K562 (cell line): ENCODE measurements around the gene TMEM131L. TPM values are rescaled to one million over a fixed set of nuclear protein-coding genes. Genes with fewer than 3 reads are reported as not detected.

Experiments
- ARID2 ChIP-seq: fragments of 450-650 bp; IDR thresholded peaks from 2 replicates; pipeline ENCODE4 v1.6.1; 2017; ENCODE audit warnings: antibody characterized with exemption, mild to moderate bottlenecking
- BRD4 ChIP-seq: fragments of 200-600 bp; sonication (generic); IDR thresholded peaks from 2 replicates; pipeline ENCODE4 v1.6.1; 2017; ENCODE audit warnings: inconsistent platforms
- CHD1 ChIP-seq: fragments of 200-600 bp; sonication (generic); IDR thresholded peaks from one replicate; pipeline ENCODE4 v1.6.1; 2012; ENCODE audit warnings: mild to moderate bottlenecking, moderate library complexity, low read length, inconsistent platforms
- FOS ChIP-seq: IDR thresholded peaks from 3 replicates; pipeline ENCODE4 v1.6.1; 2011; ENCODE audit not compliant: insufficient read length; ENCODE audit errors: extremely low read depth
- FOXK2 ChIP-seq, 2 experiments: fragments of 450-650 bp; IDR thresholded peaks in 1 of 2; conservative IDR thresholded peaks in 1 of 2; 2 replicates each; pipeline ENCODE4 v1.6.1; 2016; ENCODE audit warnings: low read depth in 2 of 2, mild to moderate bottlenecking in 1 of 2
- L3MBTL2 ChIP-seq: fragments of 450-650 bp; IDR thresholded peaks from 2 replicates; pipeline ENCODE4 v1.6.1; 2016; ENCODE audit warnings: mild to moderate bottlenecking, moderate library complexity
- MAFG ChIP-seq: fragments of 450-650 bp; conservative IDR thresholded peaks from 2 replicates; pipeline ENCODE4 v1.6.1; 2016; ENCODE audit warnings: missing genetic modification characterization, missing compliant biosample characterization
- NFE2 ChIP-seq: IDR thresholded peaks from 2 replicates; pipeline ENCODE4 v1.6.1; 2014; ENCODE audit warnings: antibody characterized with exemption, low read depth
- NFRKB ChIP-seq: fragments of 450-650 bp; IDR thresholded peaks from 2 replicates; pipeline ENCODE4 v1.6.1; 2016; ENCODE audit warnings: low read depth
- PCBP2 ChIP-seq: fragments of 200-400 bp; formaldehyde crosslinking; IDR thresholded peaks from 2 replicates; pipeline ENCODE4 v1.6.1; 2018; ENCODE audit warnings: low read length, low read depth, mild to moderate bottlenecking, moderate library complexity; ENCODE audit not compliant: poor library complexity, severe bottlenecking
- RB1 ChIP-seq: fragments of 450-650 bp; IDR thresholded peaks from 2 replicates; pipeline ENCODE4 v1.6.1; 2017; ENCODE audit warnings: low read depth, mild to moderate bottlenecking
- SREBF1 ChIP-seq: fragments of 150-350 bp; IDR thresholded peaks from 2 replicates; pipeline ENCODE4 v1.6.1; 2014; ENCODE audit warnings: antibody characterized with exemption, low read depth, low read length, borderline replicate concordance
- WHSC1 ChIP-seq: IDR thresholded peaks from one replicate; pipeline ENCODE4 v1.6.1; 2012; ENCODE audit warnings: low read length, control low read depth, inconsistent platforms
- ZNF140 ChIP-seq: fragments of 250-450 bp; sonication (Bioruptor Pico); IDR thresholded peaks from 2 replicates; pipeline ENCODE4 v1.8.0; 2021; ENCODE audit warnings: moderate library complexity, mild to moderate bottlenecking, inconsistent platforms
- ZNF41 ChIP-seq: fragments of 250-450 bp; sonication (Bioruptor Pico); conservative IDR thresholded peaks from 2 replicates; pipeline ENCODE4 v1.4.0; 2020; ENCODE audit warnings: mild to moderate bottlenecking
- polyA plus RNA-seq, 8 experiments: library from polyadenylated mRNA; depleted of rRNA in 4 of 8; stranded (reverse) in 5 of 8; unstranded in 3 of 8; fragments of >200 nt; fragmentation: Nextera tagmentation in 2 of 8; fragmentation: Illumina TruSeq in 1 of 8; extraction: Ambion mirVana in 2 of 8; extraction: Trizol in 1 of 8; gene quantifications; 2 replicates each; pipeline versions ENCODE4 v1.2.1 to v1.2.3, GENCODE V29; 2011 to 2014; ENCODE audit warnings: inconsistent platforms in 1 of 8, missing spikeins in 1 of 8
- total RNA-seq, 7 experiments: library from RNA; depleted of rRNA in 6 of 7; stranded (reverse); fragments of >200 nt in 6 of 7; fragmentation: Illumina TruSeq in 2 of 7; extraction: Trizol in 2 of 7; gene quantifications; 2 replicates each; pipeline versions ENCODE4 v1.2.1 to v1.2.3, GENCODE V29; 2011 to 2021; ENCODE audit warnings: low replicate concordance in 1 of 7
- TF ChIP-seq, protein P1 (sequence below): fragments of 250-450 bp; sonication (Bioruptor Pico); IDR thresholded peaks from 2 replicates; pipeline ENCODE4 v1.6.1; 2021; ENCODE audit warnings: mild to moderate bottlenecking
- TF ChIP-seq, protein P2 (sequence below): fragments of 450-650 bp; IDR thresholded peaks from one replicate; pipeline ENCODE4 v1.6.1; 2018; ENCODE audit warnings: mild to moderate bottlenecking, moderate library complexity; ENCODE audit not compliant: partially characterized antibody
- TF ChIP-seq, protein P3 (sequence below): fragments of 450-650 bp; formaldehyde crosslinking; IDR thresholded peaks from 2 replicates; pipeline ENCODE4 v1.4.0; 2020; ENCODE audit warnings: mild to moderate bottlenecking, moderate library complexity
- TF ChIP-seq, protein P4 (sequence below): fragments of 250-450 bp; sonication (Bioruptor Pico); IDR thresholded peaks from 2 replicates; pipeline ENCODE4 v1.4.0; 2020
- TF ChIP-seq, protein P5 (sequence below): fragments of 450-650 bp; IDR thresholded peaks from 2 replicates; pipeline ENCODE4 v1.6.1; 2014; ENCODE audit warnings: low read depth, mild to moderate bottlenecking, moderate library complexity, borderline replicate concordance

The TMEM131L gene
- total and polyA plus RNA-seq, 9 of the 15 experiments (the other 6 are each of a cell fraction or from before 2014, with no cell fraction given) = 1.2 to 20.8 (median 12.9) TPM

DNA sequence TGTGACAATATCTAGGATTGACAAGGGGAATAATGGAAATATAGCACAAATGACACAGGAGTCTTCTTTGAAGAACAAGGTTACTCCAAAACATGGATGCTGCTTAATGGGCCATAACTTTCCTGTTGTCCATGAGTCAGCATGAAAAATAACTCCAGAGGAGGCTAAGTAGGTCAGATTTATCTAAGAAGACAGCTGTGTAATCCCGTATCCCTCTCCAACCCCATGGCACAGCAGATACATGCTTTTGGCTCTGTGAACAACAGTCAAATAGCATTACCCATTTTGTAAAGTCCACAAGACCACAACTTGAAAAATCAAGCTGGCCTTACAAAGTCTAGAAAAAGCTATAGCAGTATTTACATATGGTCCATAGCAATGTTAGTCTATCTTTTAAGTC, 2.1 kb upstream of the TMEM131L start (continued):
- TF ChIP-seq, protein P1, sequence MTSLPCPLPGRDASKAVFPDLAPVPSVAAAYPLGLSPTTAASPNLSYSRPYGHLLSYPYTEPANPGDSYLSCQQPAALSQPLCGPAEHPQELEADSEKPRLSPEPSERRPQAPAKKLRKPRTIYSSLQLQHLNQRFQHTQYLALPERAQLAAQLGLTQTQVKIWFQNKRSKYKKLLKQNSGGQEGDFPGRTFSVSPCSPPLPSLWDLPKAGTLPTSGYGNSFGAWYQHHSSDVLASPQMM (CRISPR knock-in tag) = no peak
- TF ChIP-seq PCBP2 = no peak
- TF ChIP-seq L3MBTL2 = peak; percentile 41; the same call in 1 of the 2 replicates
- TF ChIP-seq, protein P2, sequence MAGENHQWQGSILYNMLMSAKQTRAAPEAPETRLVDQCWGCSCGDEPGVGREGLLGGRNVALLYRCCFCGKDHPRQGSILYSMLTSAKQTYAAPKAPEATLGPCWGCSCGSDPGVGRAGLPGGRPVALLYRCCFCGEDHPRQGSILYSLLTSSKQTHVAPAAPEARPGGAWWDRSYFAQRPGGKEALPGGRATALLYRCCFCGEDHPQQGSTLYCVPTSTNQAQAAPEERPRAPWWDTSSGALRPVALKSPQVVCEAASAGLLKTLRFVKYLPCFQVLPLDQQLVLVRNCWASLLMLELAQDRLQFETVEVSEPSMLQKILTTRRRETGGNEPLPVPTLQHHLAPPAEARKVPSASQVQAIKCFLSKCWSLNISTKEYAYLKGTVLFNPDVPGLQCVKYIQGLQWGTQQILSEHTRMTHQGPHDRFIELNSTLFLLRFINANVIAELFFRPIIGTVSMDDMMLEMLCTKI = no peak
- no peak for TF ChIP-seq BRD4
- TF ChIP-seq FOXK2 (conservative IDR thresholded peaks at IDR 0.05 in 1 of 2, IDR thresholded peaks at IDR 0.05 in 1 of 2; ENCODE audit: low read depth in 2 of 2) = peak; percentile 86 to 88
- no peak for TF ChIP-seq SREBF1
- TF ChIP-seq NFE2 = peak; percentile 98
- no peak for TF ChIP-seq WHSC1
- 0 out of 2 replicates have a peak, but pooled peaks have one; percentile 29 for TF ChIP-seq NFRKB
- no peak for TF ChIP-seq ZNF41 (CRISPR knock-in tag)
- TF ChIP-seq ZNF140 (CRISPR knock-in tag) = no peak
- no peak for TF ChIP-seq FOS
- TF ChIP-seq, protein P3, sequence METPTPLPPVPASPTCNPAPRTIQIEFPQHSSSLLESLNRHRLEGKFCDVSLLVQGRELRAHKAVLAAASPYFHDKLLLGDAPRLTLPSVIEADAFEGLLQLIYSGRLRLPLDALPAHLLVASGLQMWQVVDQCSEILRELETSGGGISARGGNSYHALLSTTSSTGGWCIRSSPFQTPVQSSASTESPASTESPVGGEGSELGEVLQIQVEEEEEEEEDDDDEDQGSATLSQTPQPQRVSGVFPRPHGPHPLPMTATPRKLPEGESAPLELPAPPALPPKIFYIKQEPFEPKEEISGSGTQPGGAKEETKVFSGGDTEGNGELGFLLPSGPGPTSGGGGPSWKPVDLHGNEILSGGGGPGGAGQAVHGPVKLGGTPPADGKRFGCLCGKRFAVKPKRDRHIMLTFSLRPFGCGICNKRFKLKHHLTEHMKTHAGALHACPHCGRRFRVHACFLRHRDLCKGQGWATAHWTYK (CRISPR knock-in tag) = no peak
- TF ChIP-seq, protein P4, sequence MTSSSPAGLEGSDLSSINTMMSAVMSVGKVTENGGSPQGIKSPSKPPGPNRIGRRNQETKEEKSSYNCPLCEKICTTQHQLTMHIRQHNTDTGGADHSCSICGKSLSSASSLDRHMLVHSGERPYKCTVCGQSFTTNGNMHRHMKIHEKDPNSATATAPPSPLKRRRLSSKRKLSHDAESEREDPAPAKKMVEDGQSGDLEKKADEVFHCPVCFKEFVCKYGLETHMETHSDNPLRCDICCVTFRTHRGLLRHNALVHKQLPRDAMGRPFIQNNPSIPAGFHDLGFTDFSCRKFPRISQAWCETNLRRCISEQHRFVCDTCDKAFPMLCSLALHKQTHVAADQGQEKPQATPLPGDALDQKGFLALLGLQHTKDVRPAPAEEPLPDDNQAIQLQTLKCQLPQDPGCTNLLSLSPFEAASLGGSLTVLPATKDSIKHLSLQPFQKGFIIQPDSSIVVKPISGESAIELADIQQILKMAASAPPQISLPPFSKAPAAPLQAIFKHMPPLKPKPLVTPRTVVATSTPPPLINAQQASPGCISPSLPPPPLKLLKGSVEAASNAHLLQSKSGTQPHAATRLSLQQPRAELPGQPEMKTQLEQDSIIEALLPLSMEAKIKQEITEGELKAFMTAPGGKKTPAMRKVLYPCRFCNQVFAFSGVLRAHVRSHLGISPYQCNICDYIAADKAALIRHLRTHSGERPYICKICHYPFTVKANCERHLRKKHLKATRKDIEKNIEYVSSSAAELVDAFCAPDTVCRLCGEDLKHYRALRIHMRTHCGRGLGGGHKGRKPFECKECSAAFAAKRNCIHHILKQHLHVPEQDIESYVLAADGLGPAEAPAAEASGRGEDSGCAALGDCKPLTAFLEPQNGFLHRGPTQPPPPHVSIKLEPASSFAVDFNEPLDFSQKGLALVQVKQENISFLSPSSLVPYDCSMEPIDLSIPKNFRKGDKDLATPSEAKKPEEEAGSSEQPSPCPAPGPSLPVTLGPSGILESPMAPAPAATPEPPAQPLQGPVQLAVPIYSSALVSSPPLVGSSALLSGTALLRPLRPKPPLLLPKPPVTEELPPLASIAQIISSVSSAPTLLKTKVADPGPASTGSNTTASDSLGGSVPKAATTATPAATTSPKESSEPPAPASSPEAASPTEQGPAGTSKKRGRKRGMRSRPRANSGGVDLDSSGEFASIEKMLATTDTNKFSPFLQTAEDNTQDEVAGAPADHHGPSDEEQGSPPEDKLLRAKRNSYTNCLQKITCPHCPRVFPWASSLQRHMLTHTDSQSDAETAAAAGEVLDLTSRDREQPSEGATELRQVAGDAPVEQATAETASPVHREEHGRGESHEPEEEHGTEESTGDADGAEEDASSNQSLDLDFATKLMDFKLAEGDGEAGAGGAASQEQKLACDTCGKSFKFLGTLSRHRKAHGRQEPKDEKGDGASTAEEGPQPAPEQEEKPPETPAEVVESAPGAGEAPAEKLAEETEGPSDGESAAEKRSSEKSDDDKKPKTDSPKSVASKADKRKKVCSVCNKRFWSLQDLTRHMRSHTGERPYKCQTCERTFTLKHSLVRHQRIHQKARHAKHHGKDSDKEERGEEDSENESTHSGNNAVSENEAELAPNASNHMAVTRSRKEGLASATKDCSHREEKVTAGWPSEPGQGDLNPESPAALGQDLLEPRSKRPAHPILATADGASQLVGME (CRISPR knock-in tag) = no peak
- TF ChIP-seq, protein P5, sequence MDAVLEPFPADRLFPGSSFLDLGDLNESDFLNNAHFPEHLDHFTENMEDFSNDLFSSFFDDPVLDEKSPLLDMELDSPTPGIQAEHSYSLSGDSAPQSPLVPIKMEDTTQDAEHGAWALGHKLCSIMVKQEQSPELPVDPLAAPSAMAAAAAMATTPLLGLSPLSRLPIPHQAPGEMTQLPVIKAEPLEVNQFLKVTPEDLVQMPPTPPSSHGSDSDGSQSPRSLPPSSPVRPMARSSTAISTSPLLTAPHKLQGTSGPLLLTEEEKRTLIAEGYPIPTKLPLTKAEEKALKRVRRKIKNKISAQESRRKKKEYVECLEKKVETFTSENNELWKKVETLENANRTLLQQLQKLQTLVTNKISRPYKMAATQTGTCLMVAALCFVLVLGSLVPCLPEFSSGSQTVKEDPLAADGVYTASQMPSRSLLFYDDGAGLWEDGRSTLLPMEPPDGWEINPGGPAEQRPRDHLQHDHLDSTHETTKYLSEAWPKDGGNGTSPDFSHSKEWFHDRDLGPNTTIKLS = no peak
- peak; percentile 97 for TF ChIP-seq MAFG
- TF ChIP-seq RB1 = no peak
- no peak for TF ChIP-seq CHD1
- no peak for TF ChIP-seq ARID2
